Activated naive CD8-positive, alpha-beta T cell treated with anti-CD3 and anti-CD28 coated beads, Interleukin-2, amount 50 U/mL, for 16 hours (primary cell): Measurements from ENCODE around the gene HOXC12.

Source experiments
- DNase-seq: peaks from one replicate; pipeline ENCODE4 v3.0.0-alpha.2; 2020; ENCODE audit warnings: low read depth, low spot score

The HOXC12 gene

DNA sequence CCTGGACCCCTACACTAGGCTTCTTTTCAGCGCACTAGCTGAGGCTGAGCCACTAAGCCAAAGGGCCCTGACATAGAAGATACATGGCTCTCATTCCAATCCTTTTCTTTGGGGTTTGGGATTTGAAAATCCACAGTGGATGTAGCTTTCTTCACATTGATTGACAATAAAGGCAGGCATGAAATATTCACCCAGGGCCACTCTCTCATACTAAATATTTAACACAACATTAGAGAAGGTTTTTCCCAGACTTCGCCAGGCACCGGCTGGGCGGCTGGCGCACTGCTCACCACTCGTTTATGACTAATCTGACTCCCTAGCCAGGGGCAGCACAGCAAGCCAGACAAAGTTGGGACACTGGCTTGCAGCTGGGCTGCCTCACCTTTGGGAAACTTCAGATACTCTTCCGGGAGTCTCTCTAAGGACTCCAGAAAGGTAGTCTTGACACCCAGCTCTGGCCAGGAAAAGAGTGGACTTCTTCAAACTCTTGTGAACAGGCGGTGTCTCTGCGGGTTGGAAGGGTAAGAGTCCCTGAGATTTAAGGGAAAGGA is 17.5 kb downstream of the HOXC12 start:
- no peak for DNase-seq

GRCh38 chr12:53972722-53973235 is 18.1 kb downstream of the HOXC12 start, which contains the start of gene HOXC11:
Gene HOXC11 (plus strand): TSS chr12:53973126. CDS start chr12:53973242, 116 bp downstream.
- no peak for DNase-seq

- DNase-seq, result no peak
Observed at GRCh38 chr12:53973236-53974042, 18.7 kb downstream of the HOXC12 start.

GRCh38 chr12:53974084-53975063 is 19.7 kb downstream of the HOXC12 start, which contains the start of gene HOTAIR:
Gene HOTAIR (minus strand): TSS chr12:53974954.
- DNase-seq, result no peak

- DNase-seq, result no peak
Observed at GRCh38 chr12:53975064-53975471, 20.4 kb downstream of the HOXC12 start.

DNA sequence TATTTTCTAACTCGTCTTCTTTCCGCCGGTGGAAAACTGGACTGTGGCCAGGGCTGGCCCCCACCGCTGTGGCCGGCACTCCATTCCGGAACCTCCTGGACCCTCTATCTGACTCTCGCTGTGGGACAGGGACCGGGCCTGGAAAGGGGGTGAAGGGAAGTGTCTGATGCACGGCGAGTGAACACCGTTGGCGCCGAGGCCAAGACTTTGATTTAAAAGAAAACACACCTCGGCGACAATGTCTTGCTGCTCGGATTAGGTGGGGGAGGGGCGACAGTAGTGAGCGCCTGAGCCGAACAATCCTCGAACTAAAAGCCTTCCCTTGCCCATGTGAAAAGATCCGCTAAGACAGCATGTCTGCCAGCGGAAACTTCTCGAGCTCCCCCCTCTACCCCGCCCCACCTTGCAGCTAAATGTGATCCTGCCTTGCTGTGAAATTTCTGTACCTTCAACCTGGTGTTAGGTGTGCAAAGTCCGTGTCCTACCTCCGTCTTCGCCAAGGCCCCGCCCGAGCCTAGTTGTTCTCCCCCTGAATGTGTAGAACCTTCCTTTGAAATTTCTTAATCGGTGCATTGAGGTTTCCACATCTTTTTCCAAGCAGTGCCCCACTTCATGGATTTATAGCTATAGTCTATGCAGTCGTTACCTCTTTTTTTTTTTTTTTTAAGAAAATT is 20.9 kb downstream of the HOXC12 start:
- DNase-seq, result no peak

DNA sequence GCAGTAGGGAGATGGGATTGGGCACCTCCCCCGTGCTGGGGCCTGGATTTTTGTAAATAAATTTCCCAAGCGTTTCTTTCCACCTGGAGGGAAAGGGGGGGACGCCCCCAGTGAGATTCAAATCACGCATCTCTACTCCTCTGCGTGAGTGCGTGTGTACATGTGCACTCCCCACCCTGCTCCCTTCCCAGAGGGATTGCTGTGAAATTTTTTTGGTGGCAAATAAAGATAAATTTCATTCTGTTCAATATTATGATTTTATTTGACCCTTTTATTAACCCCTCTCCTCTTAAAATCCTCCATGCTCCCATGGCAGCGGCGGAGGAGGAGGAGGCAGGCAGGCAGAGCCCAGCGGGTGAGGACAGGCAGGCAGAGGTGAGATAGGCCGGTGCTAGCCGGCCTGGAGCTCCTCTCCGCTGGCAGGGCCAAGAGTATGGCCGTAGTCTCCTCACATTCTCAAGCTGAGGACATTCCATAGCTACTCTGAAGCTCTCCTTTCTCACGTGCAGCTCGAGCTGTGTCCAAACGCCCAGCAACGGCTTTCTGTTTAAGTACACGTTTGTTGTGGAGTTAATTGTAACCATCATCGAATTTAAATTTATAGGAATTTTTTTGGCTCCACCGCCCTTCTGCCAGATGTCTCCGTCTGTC is 21.6 kb downstream of the HOXC12 start:
- DNase-seq, result no peak

GRCh38 chr12:53976823-53977595 is 22.3 kb downstream of the HOXC12 start:
- no peak for DNase-seq

DNA sequence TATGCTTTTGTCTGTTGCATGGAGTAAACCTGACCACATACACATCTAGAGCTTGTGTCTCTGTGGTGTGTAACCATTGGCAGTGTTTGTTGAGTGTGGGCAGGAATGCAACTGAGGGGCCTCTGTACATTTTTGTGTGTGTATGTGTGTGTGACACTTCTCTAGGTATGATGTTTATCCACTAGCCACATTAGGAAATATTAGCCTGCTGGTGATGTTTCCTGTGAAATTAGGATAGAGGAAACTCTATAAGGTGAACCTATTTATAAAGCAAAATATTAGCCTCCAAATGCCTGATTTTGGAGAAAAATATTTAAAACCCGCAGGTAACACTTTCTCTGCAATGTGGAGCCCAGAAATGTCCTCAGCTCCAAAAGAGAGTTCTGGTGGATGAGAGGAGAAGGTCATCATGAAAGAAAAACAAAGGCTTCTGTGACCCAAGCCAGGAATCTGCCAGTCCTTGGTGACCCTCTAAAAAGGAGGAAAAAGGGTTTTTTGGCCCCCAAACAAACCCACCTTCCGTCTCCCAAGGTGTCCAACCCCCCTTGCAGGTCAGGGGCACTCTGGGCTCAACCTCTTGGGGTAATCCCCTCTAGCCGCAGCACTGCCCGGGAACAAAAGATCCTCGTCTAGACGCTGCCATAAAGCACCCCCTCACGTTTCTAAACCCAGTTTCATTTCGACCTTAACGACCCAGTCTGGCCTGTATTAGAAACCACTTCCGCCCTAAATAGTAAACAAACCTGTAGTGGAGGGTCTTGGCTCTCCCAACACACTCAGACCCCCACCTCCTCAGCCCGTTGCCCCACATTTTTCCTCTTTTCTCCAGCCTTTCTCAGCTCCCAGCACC is 23.1 kb downstream of the HOXC12 start:
- DNase-seq, result no peak

GRCh38 chr12:53978477-53979356 is 24.0 kb downstream of the HOXC12 start:
- no peak for DNase-seq

GRCh38 chr12:53980104-53980801 is 25.6 kb downstream of the HOXC12 start:
- no peak for DNase-seq

DNA sequence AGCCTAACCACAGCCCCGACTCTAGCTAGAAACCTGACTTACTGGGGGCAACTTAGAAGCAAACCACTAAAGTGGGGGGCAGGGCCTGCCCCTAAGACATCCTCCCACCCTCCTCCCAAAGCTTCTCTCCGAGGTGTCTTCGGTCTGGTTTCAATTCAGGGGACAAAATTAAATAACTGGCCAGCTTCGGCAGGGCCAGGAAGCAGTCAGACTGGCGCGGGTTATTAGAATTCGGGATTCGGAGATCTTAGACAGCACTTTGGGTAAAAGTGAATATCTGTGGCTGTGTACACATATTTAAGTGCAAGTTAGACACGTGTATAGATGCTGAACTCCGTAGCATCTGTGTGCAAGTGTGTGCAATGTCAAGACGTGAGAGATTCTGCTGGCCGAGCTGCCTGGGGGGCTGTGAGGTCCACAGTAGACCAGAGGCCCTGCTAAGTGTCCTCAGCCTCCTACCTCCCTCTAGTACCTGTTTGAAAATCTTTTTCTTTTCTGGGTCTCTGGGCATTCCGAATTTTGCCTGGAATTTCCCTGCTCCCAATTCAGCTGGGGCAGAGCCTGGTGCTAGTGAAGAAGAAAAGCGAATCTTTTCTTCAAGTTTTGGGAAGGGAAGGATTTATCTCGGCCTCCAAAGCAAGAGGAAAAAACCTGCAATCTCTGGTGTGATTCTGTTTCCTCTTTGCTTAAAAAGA is 26.2 kb downstream of the HOXC12 start:
- DNase-seq, result no peak

DNA sequence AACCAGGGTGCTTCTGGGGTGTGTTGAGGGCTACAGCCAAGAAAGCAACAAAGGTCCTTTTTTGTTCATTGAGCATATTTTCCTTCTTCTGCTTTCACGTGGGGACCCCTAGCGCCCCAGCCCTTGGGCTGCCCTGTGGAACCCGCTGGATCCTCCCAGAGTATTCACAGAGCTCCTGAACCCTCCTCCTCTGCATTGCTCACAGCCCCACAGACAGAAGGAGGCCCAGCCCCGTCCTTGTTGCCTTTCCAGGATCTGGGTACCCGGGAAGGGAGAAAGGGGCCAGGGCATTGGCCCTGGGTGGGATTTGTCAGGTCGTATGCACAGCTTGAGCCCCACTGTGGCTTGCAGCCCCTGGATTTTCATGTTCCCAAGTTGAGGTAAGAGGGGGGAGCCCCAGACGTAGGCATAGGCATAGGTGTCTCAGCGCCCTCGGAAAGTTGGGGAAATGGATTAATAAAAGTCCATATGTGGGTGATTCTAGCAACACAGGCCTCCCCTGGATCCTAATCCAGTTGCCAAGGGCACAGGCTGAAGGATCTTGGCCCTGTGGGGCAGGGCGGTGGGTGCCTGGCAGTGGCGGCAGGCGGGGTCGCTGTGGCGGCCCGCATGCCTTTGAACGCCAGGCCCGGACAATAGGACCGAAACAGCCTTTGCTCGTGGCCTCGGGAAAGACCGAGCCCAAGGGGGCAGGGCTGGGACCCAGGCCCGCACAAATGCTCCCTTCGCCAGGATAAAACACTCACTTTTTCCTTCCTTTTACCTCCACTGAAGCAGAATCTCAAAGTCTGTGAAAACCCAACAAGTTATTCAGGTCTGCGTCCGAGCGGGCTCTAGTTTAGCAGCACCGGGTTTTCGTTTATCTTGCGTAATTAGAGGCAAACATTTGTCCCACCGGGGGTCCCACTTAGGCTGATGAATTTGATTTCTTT is 27.2 kb downstream of the HOXC12 start:
- no peak for DNase-seq

DNA sequence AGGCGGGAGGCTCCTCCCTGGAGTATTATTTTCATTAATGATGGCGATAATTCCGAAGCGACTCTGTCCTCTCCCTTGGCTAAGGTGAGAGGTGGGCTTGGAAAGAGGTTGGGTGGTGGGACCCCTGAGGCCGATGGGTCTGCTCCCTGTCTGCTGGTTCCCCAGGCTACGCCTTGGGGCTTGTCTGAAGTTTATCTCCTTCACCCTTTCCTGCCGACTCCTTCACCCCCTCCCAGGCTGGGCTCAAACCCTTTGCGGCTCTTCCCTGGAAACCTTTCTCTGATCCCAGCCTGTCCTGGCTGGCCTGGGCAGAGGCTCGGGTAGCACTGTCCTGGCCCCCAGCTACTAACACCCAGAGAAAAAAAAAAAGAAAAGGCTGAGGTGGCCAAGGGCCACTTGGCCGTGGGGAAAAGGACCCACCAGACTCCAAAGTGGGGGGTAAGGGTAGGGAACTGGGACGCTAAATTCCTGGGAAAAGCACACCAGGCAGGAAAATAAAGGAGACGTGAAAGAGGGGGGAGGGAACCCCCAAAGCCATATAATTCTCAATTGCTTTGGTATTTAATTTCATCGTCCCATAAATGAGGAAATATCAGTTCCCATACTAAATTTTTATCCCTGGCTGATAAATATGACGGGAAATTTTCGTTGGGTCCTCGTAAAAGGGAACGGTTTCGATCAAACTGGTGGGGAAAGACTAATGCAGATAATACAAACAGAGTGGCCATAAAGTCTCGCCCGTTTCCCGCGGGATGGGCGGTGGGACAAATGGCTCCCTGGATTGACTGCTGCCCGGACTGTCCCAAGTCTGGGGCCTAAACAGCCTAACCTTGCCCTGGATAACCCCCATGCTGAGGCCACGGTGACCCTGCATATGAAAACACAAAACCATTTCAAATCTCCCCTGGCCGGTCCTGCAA is 28.2 kb downstream of the HOXC12 start:
- no peak for DNase-seq

DNA sequence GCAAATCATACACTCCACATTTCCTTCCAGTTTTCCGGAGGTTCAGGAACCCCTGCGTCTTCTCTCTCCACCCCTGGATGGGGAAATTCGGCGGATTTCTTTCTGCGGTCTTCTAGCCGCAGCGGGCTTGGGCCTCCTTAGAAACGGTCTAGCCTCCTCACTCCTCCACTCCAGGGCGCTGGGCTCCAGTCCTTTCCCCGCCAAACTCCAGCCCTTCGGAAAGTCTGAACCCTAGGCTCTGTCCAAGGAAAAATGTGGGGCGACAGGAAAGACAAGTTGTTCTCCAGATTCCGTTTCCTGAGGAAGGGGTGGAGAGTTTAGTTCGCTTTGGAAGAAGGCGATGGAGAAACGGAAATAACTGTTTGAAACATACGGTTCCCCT is 28.9 kb downstream of the HOXC12 start:
- no peak for DNase-seq
